ENCODE measurements around the gene PLCB3. TPM values are rescaled to one million over a fixed set of nuclear protein-coding genes. Genes with fewer than 3 reads are reported as not detected.

The PLCB3 gene
- total RNA-seq (10 to 100 TPM; 12.7 to 16.9 TPM), polyA plus RNA-seq (ENCODE audit: insufficient read length in 2 of 2) (10 to 100 TPM; 14.0 to 15.0 TPM)
- long read RNA-seq, donor 1, full-length matches to known transcripts, result 1 of 1 reads
- long read RNA-seq, donor 1, partial matches to known transcripts, result 0 of 1 reads
- long read RNA-seq, donor 1, other reads (novel, unspliced or antisense), result 0 of 1 reads
- long read RNA-seq, donor 2, partial matches to known transcripts, result 0 of 1 reads
- long read RNA-seq, donor 2, other reads (novel, unspliced or antisense), result 0 of 1 reads
- long read RNA-seq, donor 3, partial matches to known transcripts, result 7 of 7 reads
- long read RNA-seq, donor 3, other reads (novel, unspliced or antisense), result 0 of 7 reads
- long read RNA-seq, donor 4, partial matches to known transcripts, result 14 of 14 reads
- long read RNA-seq, donor 4, other reads (novel, unspliced or antisense), result 0 of 14 reads

DNA sequence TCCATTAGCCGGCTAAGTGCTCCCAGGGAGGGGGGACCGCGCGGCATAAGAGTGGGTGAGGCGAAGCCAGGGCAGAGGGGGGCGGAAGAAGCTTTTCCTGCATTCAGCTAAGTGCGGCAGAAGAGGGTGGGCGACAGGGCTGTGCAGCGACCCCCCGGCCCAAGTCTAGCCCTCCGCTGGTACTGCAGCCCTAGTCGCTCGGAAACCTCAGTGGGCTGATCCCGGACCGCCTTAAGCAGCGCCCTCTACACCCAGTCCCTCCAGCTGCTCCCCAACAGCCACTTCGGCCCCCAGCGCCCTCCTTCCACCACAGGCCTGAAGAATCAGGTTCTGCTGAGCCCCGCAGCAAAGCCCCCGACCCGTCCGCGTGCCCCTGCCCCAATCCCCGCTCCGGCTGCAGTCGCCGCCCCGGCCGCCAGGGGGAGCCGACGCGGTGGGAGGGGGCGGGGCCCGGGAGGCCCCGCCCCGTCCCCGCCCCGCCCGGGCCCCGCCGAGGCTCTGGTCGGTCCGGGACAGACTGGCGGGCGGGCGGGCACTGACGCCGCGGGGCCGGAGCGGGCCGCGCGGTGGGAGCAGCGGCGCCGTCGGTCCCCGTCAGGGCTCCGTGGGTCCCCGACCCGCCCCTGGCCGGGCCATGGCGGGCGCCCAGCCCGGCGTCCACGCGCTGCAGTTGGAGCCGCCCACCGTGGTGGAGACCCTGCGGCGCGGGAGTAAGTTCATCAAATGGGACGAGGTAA lies at the start of gene PLCB3:
TSS of gene PLCB3 (plus strand) at position 515 of the 737 bp plus-strand sequence. CDS start at position 635, 120 bp downstream.
- Histone ChIP-seq H3K27me3 (ENCODE audit: control insufficient read depth, insufficient read depth, low read length) (peaks cover 6% of the 10 kb centered on the region), H3K4me1 (ENCODE audit: control insufficient read depth, insufficient read depth, low read length) (peaks cover 54% of the 10 kb centered on the region), H3K9me3 (ENCODE audit: control insufficient read depth, insufficient read depth, low read length) (no peaks in the 10 kb centered on the region), H3K27ac (ENCODE audit: low read depth, low read length) (peak within 1 kb of the TSS; percentile 29), H3K4me3 (ENCODE audit: low read depth, low read length) (peak within 1 kb of the TSS; percentile 53), H3K36me3 (ENCODE audit: control insufficient read depth, insufficient read depth, low read length) (peaks cover 21% of the 10 kb centered on the region)
- DNase-seq (ENCODE audit: low read depth in 4 of 6, low spot score in 6 of 6), result peak in 1 of 6 donors; percentile 65
- WGBS (ENCODE audit: insufficient coverage), result under 1% methylated on average over 75 of the region's 75 CpGs

- 100% methylated on average over 1 of the region's 3 CpGs for WGBS (ENCODE audit: insufficient coverage)
These were observed 49.8 kb upstream of the PLCB3 start for GRCh38 chr11:64201543-64201942.

GRCh38 chr11:64202992-64203391 lies 48.3 kb upstream of the PLCB3 start:
- H3K36me3 ChIP-seq (ENCODE audit: control insufficient read depth, insufficient read depth, low read length), result peaks cover 96% of the 10 kb centered on the region
- H3K9me3 ChIP-seq (ENCODE audit: control insufficient read depth, insufficient read depth, low read length), result no peaks in the 10 kb centered on the region
- 94% methylated on average over 8 of the region's 9 CpGs for WGBS (ENCODE audit: insufficient coverage)
- H3K4me3 ChIP-seq (ENCODE audit: low read depth, low read length), result no peak overlapping the region
- no peaks in the 10 kb centered on the region for H3K27me3 ChIP-seq (ENCODE audit: control insufficient read depth, insufficient read depth, low read length)
- H3K4me1 ChIP-seq (ENCODE audit: control insufficient read depth, insufficient read depth, low read length), result peaks cover 10% of the 10 kb centered on the region
- DNase-seq (ENCODE audit: low read depth in 4 of 6, low spot score in 6 of 6), result no peak
- no peak overlapping the region for H3K27ac ChIP-seq (ENCODE audit: low read depth, low read length)

More at GRCh38 chr11:64201543-64201942, 49.8 kb upstream of the PLCB3 start:
- H3K4me1 ChIP-seq (ENCODE audit: control insufficient read depth, insufficient read depth, low read length), result peaks cover 5% of the 10 kb centered on the region
- H3K27ac ChIP-seq (ENCODE audit: low read depth, low read length), result no peak overlapping the region
- H3K27me3 ChIP-seq (ENCODE audit: control insufficient read depth, insufficient read depth, low read length), result no peaks in the 10 kb centered on the region
- no peaks in the 10 kb centered on the region for H3K9me3 ChIP-seq (ENCODE audit: control insufficient read depth, insufficient read depth, low read length)
- peaks cover 95% of the 10 kb centered on the region for H3K36me3 ChIP-seq (ENCODE audit: control insufficient read depth, insufficient read depth, low read length)
- DNase-seq (ENCODE audit: low read depth in 4 of 6, low spot score in 6 of 6), result no peak
- no peak overlapping the region for H3K4me3 ChIP-seq (ENCODE audit: low read depth, low read length)

GRCh38 chr11:64203421-64204079 lies 47.8 kb upstream of the PLCB3 start:
- 85% methylated on average over 23 of the region's 27 CpGs for WGBS (ENCODE audit: insufficient coverage)
- H3K36me3 ChIP-seq (ENCODE audit: control insufficient read depth, insufficient read depth, low read length), result peaks cover 96% of the 10 kb centered on the region

DNA sequence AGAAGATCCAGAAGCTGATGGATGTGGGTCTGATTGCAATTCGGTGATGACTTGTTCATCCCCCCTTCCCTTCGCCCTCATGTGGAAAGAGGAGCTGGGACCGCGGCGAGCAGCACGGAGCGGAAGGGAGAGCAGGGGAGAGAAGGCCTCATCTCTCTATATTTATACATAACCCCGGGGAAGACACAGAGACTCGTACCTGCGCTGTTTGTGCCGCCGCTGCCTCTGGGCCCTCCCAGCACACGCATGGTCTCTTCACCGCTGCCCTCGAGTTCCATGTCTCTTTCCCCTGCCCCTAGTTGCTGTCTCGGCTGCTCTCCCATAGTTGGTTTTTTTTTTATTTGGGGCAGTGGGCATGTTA lies 47.3 kb upstream of the PLCB3 start:
- H3K36me3 ChIP-seq (ENCODE audit: control insufficient read depth, insufficient read depth, low read length), result peaks cover 96% of the 10 kb centered on the region
- H3K27me3 ChIP-seq (ENCODE audit: control insufficient read depth, insufficient read depth, low read length), result no peaks in the 10 kb centered on the region
- H3K27ac ChIP-seq (ENCODE audit: low read depth, low read length), result no peak overlapping the region
- no peak overlapping the region for H3K4me3 ChIP-seq (ENCODE audit: low read depth, low read length)
- H3K4me1 ChIP-seq (ENCODE audit: control insufficient read depth, insufficient read depth, low read length), result peaks cover 18% of the 10 kb centered on the region
- WGBS (ENCODE audit: insufficient coverage), result 87% methylated on average over 8 of the region's 16 CpGs
- DNase-seq (ENCODE audit: low read depth in 4 of 6, low spot score in 6 of 6), result no peak
- H3K9me3 ChIP-seq (ENCODE audit: control insufficient read depth, insufficient read depth, low read length), result no peaks in the 10 kb centered on the region

More at GRCh38 chr11:64203421-64204079, 47.8 kb upstream of the PLCB3 start:
- Histone ChIP-seq H3K27me3 (ENCODE audit: control insufficient read depth, insufficient read depth, low read length) (no peaks in the 10 kb centered on the region), H3K4me1 (ENCODE audit: control insufficient read depth, insufficient read depth, low read length) (peaks cover 12% of the 10 kb centered on the region), H3K9me3 (ENCODE audit: control insufficient read depth, insufficient read depth, low read length) (no peaks in the 10 kb centered on the region), H3K4me3 (ENCODE audit: low read depth, low read length) (no peak overlapping the region), H3K27ac (ENCODE audit: low read depth, low read length) (no peak overlapping the region)
- DNase-seq (ENCODE audit: low read depth in 4 of 6, low spot score in 6 of 6), result no peak

DNA sequence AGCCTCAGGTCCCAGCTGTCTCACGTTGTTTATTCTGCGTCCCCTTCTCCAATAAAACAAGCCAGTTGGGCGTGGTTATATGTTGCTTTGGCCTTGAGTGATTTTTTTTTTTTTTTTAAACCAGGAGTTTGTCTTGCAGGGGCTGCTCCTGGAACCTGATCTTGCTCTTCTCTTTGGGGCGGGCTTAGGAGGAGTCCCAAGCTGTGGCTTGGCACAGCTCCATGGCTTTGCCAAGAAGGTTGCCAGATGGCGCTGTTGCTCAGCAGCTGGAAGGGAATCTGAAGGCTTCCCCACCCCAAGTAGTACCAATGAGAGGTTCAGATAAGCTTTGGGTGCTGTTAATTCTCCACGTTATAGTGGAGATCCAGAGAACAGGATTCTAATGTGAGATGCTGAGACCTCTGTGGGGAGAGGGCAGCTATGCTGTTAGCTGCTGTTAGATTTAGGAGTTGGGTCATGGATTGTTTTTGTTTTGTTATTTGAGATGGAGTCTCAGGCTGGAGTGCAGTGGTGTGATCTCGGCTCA lies 46.8 kb upstream of the PLCB3 start:
- DNase-seq (ENCODE audit: low read depth in 4 of 6, low spot score in 6 of 6), result peak in 5 of 6 donors; percentile 53 to 93 (median 77)
- Histone ChIP-seq H3K36me3 (ENCODE audit: control insufficient read depth, insufficient read depth, low read length) (peaks cover 96% of the 10 kb centered on the region), H3K4me1 (ENCODE audit: control insufficient read depth, insufficient read depth, low read length) (peaks cover 22% of the 10 kb centered on the region), H3K27me3 (ENCODE audit: control insufficient read depth, insufficient read depth, low read length) (no peaks in the 10 kb centered on the region), H3K9me3 (ENCODE audit: control insufficient read depth, insufficient read depth, low read length) (no peaks in the 10 kb centered on the region), H3K27ac (ENCODE audit: low read depth, low read length) (no peak overlapping the region), H3K4me3 (ENCODE audit: low read depth, low read length) (no peak overlapping the region)
- WGBS (ENCODE audit: insufficient coverage), result 8% methylated on average over 2 of the region's 7 CpGs

DNA sequence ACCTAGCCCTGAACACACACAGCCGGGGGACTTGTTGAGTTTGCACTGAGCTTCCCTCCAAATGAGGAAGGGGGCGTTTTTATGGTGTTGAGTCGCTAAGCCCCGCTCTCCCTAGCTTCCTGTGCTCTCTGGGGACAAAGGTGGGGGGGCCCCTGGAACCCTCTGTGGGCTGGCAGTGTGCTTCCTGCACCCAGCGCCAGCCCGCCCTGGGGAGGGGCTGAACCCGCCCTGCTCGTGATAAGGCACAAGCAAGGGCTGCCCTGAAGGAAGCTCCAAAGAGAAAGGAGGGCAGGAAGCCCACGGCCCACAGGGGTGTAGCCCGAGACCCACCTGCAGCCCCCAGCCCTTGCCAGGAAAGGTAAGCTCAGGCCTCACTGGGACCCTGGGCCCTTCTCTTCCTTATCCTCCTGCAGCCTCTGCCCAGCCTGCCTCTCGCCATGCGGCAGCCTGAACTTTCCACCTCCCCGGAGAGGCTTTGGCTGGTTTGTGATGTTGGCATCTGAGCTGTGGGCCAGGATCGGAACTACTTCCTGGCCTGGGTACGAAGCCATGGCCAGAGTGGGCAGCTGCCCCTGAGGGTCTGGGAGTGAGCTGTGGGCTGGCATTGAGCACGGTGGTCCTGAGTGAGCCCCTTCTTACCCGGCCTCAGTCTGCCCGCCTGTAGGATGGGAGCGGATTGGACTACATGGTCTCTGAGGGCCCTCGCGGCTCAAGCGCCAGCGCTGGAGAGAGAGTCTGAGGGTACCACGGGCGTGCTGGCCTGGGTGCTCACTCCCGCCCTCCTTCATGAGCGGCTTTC lies 44.7 kb upstream of the PLCB3 start, which contains the start of gene FERMT3:
TSS of gene FERMT3 (plus strand) at position 265 of the 799 bp plus-strand sequence. CDS start 644 bp downstream, outside the sequence.
- 86% methylated on average over 23 of the region's 27 CpGs for WGBS (ENCODE audit: insufficient coverage)
- no peaks in the 10 kb centered on the region for H3K27me3 ChIP-seq (ENCODE audit: control insufficient read depth, insufficient read depth, low read length)
- peaks cover 91% of the 10 kb centered on the region for H3K36me3 ChIP-seq (ENCODE audit: control insufficient read depth, insufficient read depth, low read length)
- DNase-seq (ENCODE audit: low read depth in 4 of 6, low spot score in 6 of 6), result no peak
- H3K4me3 ChIP-seq (ENCODE audit: low read depth, low read length), result no peak within 1 kb of the TSS
- no peaks in the 10 kb centered on the region for H3K9me3 ChIP-seq (ENCODE audit: control insufficient read depth, insufficient read depth, low read length)
- peaks cover 23% of the 10 kb centered on the region for H3K4me1 ChIP-seq (ENCODE audit: control insufficient read depth, insufficient read depth, low read length)
- peak within 1 kb of the TSS; percentile 75 for H3K27ac ChIP-seq (ENCODE audit: low read depth, low read length)

GRCh38 chr11:64207256-64208085 lies 43.9 kb upstream of the PLCB3 start:
- peak overlapping the region; percentile 75 for H3K27ac ChIP-seq (ENCODE audit: low read depth, low read length)
- H3K4me3 ChIP-seq (ENCODE audit: low read depth, low read length), result no peak overlapping the region
- 71% methylated on average over 27 of the region's 30 CpGs for WGBS (ENCODE audit: insufficient coverage)
- H3K36me3 ChIP-seq (ENCODE audit: control insufficient read depth, insufficient read depth, low read length), result peaks cover 84% of the 10 kb centered on the region
- DNase-seq (ENCODE audit: low read depth in 4 of 6, low spot score in 6 of 6), result no peak
- no peaks in the 10 kb centered on the region for H3K9me3 ChIP-seq (ENCODE audit: control insufficient read depth, insufficient read depth, low read length)
- H3K4me1 ChIP-seq (ENCODE audit: control insufficient read depth, insufficient read depth, low read length), result peaks cover 23% of the 10 kb centered on the region
- no peaks in the 10 kb centered on the region for H3K27me3 ChIP-seq (ENCODE audit: control insufficient read depth, insufficient read depth, low read length)
